Right lobe of liver (tissue), 4 donors: Measurements from ENCODE around the gene CLEC2B.

Experiments used
- POLR2A ChIP-seq: fragments of 450-650 bp; IDR thresholded peaks from one replicate; pipeline ENCODE4 v1.6.1; 2017; ENCODE audit warnings: antibody characterized with exemption, mild to moderate bottlenecking
- TF ChIP-seq, protein P1 (sequence below), 4 donors: fragments of 200-600 bp in 3 of 4; fragments of 450-650 bp in 1 of 4; IDR thresholded peaks; one replicate each; pipeline versions ENCODE4 v1.5.1 to v1.8.0; 2016 to 2022; ENCODE audit warnings: antibody characterized with exemption in 4 of 4, mild to moderate bottlenecking in 2 of 4
- donor health status: DM: no; HTN: no; CAD: no.
- donor health status: DM: no; HTN: no; CAD: no.
- donor health status: DM: no; HTN: yes; CAD: no.

DNA sequence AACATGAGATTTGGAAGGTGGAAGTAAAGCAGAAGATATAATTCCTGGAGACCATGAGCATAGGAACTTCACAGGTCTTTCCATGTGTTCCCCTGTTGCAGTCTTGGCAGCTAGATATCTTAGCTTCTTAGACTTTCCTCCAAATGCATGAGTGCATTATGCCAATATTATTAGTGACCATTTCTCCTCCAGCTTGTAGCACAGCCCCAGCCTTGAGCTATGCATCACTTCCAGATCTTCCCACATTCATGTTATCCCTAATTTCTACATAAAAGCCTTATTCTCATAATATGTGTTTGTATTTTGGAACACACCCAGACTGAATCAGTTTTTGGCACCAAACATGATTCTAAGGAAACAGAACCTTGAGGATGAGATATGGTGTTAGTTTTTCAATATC, 11.0 kb downstream of the CLEC2B start:
- TF ChIP-seq, protein P1, sequence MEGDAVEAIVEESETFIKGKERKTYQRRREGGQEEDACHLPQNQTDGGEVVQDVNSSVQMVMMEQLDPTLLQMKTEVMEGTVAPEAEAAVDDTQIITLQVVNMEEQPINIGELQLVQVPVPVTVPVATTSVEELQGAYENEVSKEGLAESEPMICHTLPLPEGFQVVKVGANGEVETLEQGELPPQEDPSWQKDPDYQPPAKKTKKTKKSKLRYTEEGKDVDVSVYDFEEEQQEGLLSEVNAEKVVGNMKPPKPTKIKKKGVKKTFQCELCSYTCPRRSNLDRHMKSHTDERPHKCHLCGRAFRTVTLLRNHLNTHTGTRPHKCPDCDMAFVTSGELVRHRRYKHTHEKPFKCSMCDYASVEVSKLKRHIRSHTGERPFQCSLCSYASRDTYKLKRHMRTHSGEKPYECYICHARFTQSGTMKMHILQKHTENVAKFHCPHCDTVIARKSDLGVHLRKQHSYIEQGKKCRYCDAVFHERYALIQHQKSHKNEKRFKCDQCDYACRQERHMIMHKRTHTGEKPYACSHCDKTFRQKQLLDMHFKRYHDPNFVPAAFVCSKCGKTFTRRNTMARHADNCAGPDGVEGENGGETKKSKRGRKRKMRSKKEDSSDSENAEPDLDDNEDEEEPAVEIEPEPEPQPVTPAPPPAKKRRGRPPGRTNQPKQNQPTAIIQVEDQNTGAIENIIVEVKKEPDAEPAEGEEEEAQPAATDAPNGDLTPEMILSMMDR (IDR thresholded peaks at IDR 0.05) = no peak
- TF ChIP-seq POLR2A = no peak
